Fibroblast of skin of abdomen (primary cell): ENCODE data around the gene LRP8. TPM values are rescaled to one million over a fixed set of nuclear protein-coding genes. Genes with fewer than 3 reads are reported as not detected.

ENCODE experiments used
- DNase-seq: peaks from one replicate; pipeline ENCODE4 v3.0.0-alpha.2; 2013
- polyA plus RNA-seq, 2 experiments: library from polyadenylated mRNA; unstranded; fragments of 120-200 nt; gene quantifications; one replicate each; pipeline ENCODE4 v1.2.1, GENCODE V29; 2013; ENCODE audit not compliant: insufficient read length in 2 of 2

The LRP8 gene
- 4.9 TPM for polyA plus RNA-seq (2013, experiment 1 of 2; ENCODE audit: insufficient read length)
- polyA plus RNA-seq (2013, experiment 2 of 2; ENCODE audit: insufficient read length), result 4.0 TPM

GRCh38 chr1:53328009-53328461 lies at the start of gene LRP8:
TSS of gene LRP8 (minus strand) at chr1:53328070. CDS start at chr1:53327912, 158 bp downstream.
- peak; percentile 61 for DNase-seq

DNA sequence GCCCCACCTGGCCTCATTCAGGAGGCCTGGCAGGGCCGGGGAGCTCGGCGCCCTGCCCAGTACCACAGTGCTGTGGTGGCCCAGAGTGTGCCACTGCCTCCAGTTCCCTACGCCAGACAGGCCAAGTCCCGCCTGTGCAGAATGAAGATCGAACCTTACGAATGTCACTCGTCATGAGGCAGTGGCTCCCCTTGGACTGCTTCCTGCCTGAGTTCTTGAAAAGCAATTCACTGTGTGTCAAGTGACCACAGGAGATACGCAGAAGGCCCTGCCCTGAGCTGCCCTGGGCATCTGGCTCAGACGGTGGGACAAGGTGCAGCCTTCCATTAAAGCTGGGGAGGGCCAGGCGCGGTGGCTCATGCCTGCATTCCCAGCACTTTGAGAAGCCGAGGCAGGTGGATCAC lies 49.6 kb upstream of the LRP8 start:
- no peak for DNase-seq

DNA sequence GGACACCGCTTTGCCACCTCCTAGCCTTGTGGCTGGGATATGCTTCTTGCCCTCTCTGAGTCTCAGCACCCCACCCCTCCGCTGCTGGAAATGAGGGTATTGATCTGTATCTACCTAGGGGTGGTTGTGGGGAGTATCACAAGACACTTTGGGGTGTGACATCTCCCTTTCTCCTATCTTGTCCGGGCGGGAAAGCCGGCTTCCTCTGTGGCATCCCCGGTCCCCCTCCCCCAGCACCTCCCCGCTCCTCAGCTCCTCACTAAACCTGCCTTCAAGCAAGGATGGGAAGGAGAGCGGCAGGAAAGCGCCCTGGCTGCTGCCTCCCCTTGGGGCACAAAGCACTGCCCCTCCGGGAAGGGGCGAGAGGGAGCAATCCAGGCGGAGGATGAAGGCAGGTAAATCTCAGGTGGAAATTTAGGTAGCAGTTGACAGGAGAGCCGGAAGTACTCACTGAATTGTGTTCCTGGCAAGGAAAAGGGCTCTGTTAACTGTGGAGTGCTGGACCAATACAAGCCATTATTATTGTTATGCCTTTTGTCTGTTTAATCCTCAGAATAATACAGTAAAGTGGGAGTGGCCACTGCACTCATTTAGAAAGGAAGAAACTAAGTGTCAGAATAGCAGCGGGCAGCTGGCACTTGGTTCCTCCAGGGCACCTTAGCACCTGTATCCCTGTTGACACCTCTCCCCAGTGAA lies 49.0 kb upstream of the LRP8 start:
- DNase-seq, result no peak

DNA sequence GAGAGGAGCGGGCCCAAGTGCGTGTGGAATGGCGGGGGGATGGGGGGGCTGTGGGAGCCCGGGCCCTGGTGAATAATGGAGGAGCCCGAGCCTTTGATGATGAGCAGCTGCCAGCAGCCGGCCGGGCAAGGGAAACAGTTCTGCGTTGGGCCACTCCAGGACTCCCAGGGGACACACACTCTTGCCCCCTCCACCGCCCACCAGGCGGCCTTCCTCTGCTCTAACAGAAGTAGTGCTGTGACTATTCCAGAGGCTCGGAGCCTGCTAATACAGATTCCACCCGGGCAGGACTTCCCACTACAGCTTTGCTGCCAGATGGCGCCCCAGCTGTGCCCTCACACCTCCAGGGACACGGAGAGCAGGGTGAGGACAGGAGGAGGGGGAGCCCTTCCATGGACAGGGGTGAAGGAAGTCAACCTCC lies 48.2 kb upstream of the LRP8 start:
- peak; percentile 10 for DNase-seq

DNA sequence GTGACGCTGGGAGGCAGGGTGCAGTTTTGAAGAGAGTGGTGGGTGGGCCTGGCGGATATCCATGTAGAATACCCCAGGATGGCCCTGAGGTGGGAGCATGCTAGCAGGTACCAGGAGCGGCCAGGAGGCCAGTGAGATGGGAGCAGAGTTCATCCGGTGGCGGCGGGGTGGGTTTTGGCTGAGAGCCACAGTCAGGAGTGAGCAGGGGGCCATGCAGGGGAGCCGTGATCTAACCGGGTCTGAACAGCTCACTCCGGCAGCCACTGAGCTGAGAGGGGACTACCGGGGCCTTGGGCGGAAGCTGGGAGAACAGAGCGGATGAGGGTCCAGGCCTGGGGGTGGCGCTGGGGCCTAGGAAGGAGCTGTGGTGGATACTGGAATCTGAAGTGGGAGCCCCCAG lies 47.6 kb upstream of the LRP8 start:
- DNase-seq, result no peak

- DNase-seq, result no peak
Measured at GRCh38 chr1:53373246-53373645, 45.4 kb upstream of the LRP8 start.

DNA sequence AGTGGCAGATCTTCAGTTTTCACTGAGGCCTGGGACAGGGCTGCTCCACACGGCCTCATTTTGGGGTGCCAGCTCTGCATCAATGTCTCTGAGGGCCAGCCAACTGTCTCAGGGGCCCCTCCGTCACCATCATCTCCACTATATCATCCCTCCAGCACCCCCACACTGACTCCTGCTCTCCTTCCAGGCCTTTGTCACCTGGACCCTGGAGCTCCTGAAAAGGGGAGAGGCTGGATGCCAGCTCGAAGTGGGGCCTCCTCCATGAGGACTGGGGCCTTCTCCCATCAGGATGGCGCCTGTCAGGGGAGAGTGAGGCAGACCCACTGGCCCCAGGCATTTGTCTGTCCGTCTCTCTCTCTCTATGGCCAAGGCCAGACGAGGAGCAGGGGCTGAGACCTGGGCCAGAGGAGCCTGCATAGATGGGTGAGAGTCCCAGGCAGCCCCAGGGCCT lies 44.7 kb upstream of the LRP8 start:
- DNase-seq, result no peak

DNA sequence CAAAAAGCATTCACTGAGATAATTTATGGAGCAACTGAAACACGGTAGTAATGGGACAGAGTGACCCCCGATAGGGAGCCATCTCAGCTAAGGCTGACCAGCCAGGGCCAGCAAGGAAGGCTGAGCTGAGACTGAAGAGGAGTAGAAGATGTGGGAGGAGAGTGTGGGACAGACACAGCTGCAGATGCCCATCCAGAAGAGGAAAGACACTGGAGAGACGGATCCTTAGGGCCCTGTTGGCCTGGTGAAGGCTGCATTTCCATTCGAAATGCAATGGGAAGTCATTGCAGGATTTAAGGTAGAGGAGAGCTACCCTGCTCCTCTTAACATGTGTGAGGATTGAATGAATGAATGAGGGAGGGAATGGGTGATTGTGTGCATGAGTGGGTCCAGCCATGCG lies 44.0 kb upstream of the LRP8 start:
- no peak for DNase-seq

- no peak for DNase-seq
Measured at GRCh38 chr1:53371121-53371666, 43.3 kb upstream of the LRP8 start.

DNA sequence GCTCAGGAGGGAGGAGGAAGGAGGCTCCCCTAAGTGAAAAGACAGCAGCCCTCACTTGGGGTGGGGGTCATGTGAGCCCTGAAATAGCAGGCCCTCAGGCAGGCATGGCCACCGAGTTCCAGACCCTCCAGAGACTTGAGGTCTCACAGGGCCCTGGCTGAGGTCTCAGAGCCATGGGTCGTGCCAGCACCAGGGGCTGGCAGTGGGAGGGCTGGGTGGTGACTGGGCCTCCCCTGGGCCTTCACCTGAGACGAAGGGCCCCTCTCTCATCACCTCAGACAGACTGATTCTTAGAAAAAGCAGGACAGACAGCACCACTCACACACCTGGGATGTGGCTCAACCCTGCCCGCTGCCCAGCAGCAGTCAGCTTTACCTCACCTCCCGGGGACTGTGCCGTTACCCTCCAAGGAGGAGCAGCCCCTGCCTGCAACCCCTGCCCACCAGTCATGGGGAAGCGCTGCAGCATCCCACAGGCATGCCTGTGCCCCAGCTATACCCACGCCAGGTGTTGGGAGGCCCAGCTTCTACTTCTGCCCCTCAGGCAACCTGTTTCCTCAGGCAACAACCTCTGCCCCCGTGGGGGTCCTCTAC lies 42.6 kb upstream of the LRP8 start:
- DNase-seq, result no peak

DNA sequence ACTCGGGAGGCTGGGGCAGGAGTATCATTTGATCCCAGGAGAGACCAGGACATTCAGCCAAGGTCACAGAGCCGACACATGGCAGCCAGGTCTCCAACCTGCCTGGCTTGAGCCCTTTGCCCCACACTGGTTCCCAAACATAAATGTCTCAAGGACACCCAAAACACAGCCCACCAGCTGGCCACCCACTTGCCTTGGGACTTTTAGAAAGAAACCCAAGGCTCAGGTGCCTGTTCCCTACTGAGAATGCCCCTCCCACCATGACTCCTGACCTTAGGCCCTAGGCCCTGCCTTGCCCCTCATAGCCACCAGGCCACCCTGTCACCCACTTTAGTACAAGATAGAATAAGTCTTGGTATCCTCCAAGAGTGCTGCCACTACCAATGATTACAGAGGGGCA lies 41.9 kb upstream of the LRP8 start:
- DNase-seq, result no peak

DNA sequence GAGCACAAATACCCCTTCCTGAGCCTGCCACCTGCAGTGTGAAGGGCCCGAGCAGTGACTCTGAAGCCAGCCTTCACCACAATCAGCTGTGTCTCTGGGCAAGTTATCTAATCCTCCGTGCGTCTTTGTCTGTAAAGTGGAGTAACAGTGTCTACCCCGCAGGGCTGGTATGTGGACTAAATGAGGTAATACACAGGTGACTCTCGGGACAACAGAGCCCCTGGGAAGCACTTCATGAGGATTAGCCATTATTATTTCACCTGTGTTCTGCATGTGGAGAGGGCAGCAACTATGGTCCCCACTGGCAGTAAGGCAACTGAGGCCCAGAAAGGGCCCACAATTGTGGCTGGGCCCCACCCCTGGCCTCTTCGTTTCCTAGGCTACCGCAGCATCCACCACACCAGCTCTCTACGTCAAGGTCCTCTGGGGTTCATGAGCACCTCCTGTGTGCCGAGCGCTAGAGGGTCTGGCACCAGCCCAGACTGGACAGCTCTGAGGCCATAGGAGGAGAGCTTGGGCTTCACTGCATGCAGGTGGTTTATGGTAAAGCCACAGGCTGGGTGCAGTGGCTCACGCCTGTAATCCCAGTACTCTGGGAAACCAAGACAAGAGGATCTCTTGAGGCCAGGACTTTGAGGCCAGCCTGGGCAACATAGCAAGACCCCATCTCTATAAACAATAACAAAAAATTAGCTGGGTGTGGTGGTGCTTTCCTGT lies 41.3 kb upstream of the LRP8 start:
- no peak for DNase-seq

GRCh38 chr1:53368314-53369033 lies 40.6 kb upstream of the LRP8 start:
- no peak for DNase-seq

DNA sequence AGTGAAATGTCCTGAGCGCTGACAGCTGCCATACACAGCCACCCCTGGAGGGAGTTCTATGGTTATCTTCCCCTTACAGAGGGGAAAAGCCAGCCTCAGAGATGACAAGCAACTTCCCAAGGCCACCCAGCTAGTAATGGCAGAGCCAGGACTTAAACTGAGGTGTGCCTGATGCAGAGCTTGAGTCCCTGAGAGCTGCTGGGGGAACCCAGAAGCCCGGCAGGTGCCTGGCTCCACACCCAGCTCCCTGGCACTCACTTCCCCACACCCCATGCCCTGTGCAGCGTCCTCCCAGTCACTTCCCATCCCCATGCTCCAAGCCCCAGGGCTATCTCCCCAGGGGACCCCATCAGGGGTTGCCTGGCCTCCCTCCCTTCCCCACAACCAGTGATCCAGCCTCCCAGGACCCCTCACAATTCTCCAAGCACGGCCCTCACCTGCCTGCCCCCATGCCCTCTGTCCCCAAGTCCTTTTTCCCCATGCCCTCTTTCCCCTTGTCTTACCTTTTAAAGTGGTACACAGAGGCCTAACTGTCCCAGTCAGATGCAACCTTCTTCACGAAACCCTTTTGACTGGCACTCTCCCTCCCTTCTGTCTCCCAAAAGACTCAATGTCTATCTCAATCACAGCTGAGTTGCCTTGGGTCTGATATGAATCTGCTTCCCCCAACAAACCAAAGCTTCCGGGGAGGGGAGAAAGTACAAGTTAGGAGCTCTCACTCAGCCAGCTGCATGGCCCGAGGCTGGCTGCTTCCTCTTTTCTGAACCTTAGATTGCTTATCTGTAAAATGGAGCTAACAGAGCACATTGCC lies 39.8 kb upstream of the LRP8 start:
- DNase-seq, result no peak

- DNase-seq, result no peak
Measured at GRCh38 chr1:53366901-53367502, 39.1 kb upstream of the LRP8 start.

GRCh38 chr1:53365437-53366063 lies 37.7 kb upstream of the LRP8 start:
- no peak for DNase-seq

DNA sequence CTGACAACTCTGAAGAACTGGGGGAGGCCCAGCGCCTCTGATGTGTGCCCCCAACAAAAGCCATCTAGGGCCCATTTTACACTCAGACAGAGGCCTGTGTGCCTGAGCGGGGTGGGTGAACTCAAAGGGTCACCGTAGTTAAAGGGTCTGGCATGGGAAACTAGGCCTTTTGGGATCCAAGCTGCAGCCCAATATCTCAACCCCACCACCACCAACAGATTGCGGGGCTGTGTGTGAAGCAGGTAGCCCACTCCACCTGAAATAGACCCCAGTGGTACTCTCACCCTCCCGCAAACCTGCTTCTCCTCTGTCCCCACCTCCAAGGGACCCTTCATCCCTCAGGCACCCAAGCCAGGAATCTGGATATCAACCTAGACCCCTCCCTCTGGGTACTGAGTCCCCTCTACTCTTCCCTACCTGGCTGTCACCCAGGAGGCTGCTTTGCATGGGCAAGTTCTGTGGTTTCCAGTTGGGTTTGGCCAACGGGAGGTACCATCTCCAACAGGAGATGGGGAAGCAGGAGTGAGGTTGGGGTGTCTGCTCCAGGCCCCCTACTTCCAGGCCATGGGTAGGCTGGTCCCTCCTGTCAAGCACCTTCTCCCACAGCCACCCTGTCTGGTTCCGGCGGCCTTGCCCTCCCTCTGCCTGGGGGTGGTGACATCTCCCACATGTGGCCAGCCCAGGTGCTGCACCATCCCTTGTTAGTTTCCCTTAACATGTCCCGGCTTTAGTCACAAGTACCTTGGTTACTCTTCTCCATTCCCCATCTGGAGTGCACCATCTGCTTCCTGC lies 35.2 kb upstream of the LRP8 start:
- DNase-seq, result no peak

- no peak for DNase-seq
Measured at GRCh38 chr1:53362270-53362669, 34.4 kb upstream of the LRP8 start.

DNA sequence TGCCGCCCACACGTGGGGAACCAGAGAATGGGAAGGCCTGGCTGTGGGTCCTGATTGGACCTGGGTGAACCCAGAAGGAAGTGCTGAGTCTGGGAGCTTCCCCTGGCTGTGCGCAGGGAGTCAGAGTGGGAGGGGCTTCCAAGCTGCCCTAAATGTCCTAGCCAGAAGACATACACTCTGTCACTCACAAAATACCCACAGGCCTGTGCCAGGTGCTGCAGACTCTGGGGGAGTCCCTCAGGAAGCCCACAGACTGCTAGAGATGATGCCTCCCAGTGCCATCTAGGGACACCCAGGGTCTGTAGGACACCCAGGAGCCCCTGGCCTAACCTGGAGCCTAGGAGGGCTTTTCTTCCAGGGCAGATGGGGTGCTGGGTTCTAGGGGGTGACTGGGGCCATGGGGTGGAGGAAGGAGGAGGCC lies 33.7 kb upstream of the LRP8 start:
- DNase-seq, result no peak

GRCh38 chr1:53359934-53360276 lies 32.0 kb upstream of the LRP8 start:
- DNase-seq, result no peak
